Thyroid gland (tissue), 4 donors: ENCODE data around the gene B3GALT2.

Experiments used
- CTCF ChIP-seq, 6 experiments: fragments of 200-600 bp in 3 of 6; fragments of 450-650 bp in 3 of 6; sonication (generic) in 3 of 6; IDR thresholded peaks; one replicate each; pipeline ENCODE4 v1.5.1; 2016 to 2019; ENCODE audit warnings: antibody characterized with exemption in 6 of 6, mild to moderate bottlenecking in 2 of 6, inconsistent platforms in 1 of 6, moderate library complexity in 1 of 6
- POLR2A ChIP-seq, 2 donors: fragments of 450-650 bp; IDR thresholded peaks; one replicate each; pipeline ENCODE4 v1.6.1; 2017; ENCODE audit warnings: antibody characterized with exemption in 2 of 2, mild to moderate bottlenecking in 2 of 2, moderate library complexity in 1 of 2

DNA sequence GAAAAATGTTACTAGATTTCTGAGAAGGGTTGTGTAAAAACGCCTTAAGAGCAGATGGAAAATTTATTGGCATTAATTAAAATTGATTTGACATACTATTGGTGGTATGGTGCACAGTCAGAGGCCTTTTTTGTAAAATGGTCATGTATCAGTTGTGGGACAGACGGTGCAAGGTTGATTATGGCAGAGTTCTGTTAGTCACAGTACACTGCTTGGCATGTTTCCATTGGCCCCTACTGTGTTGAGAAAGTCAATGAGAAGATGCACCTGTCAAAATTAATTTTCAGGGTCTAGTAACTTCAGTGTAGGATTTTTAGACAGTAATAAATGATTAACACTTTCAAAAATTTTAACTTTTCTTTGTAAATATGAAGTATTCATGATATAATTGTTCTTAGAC is 4.4 kb downstream of the B3GALT2 start:
- TF ChIP-seq CTCF (IDR thresholded peaks at IDR 0.05): no peak
- no peak for TF ChIP-seq POLR2A (IDR thresholded peaks at IDR 0.05)
